Measurements from ENCODE around the gene YARS1. TPM values are rescaled to one million over a fixed set of nuclear protein-coding genes. Genes with fewer than 3 reads are reported as not detected.

Gene YARS1
- total RNA-seq, 1 experiment from 2014 or later: 115 TPM

DNA sequence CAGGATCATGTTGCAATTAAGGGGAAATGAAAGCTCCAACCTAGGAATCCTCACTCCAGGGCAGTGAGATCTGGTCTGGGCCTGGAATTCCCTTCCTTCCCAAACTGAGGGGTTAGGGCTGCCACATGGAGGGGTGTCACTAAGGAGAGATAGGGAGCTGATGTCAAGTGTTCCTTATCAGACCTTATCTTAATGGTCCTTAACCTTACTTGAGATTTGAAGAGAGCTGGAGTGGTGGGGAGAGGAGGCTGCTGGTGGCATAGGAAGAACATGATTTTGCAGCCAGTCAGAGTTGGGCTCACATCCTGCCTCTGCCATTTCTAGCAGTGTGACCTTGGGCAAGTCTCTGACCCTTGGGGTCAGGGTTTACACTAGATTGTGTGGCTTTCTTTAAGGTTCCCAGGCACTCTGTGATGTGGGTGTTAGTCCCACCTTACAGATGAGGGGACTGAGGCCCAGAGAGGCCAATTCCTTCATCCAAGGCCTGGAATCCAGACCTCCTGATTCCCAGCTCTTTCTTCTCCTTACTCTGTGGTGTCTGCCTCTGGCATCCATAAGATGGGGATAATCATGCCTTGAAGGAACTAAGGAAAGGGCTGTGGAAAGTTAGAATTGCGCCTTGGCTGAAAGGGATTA lies 58.2 kb downstream of the YARS1 start:
- peak overlapping the region; percentile 64 for H3K4me3 ChIP-seq (ENCODE audit: low read length)
- TF ChIP-seq EZH2 (IDR thresholded peaks at IDR 0.05; ENCODE audit: low read length, unreplicated experiment): no peak
- DNase-seq: no peak
- no peaks in the 10 kb centered on the region for H3K9me2 ChIP-seq (replicated peaks; ENCODE audit: low read length)
- H3K79me2 ChIP-seq (ENCODE audit: low read length): peaks cover 85% of the 10 kb centered on the region
- no peak overlapping the region for H2AFZ ChIP-seq (ENCODE audit: low read length)
- peak; percentile 0 for ATAC-seq
- no peaks in the 10 kb centered on the region for H4K20me1 ChIP-seq (ENCODE audit: low read length)
- POLR2A ChIA-PET (ENCODE audit: unreplicated experiment): interaction anchor here (0.6 to 0.7 kb wide), 3 partner anchors 13 to 55 kb away, joined by 5 to 9 read pairs (median 6); no protein-coding TSS in a partner anchor
- no peaks in the 10 kb centered on the region for H3K9me3 ChIP-seq (ENCODE audit: low read length)
- intact Hi-C loops (cut with micrococcal nuclease): no loop called here
- H3K27me3 ChIP-seq (ENCODE audit: low read length): no peaks in the 10 kb centered on the region
- BruUV-seq (replicated peaks): no TSS peak
- peak overlapping the region; percentile 95 for H3K9ac ChIP-seq (ENCODE audit: low read length)
- H3K27ac ChIP-seq (ENCODE audit: low read length): peak overlapping the region; percentile 99
- H3F3A ChIP-seq (ENCODE audit: low read length, unreplicated experiment): peaks cover 19% of the 10 kb centered on the region
- CTCF ChIA-PET: no interaction called here
- 0 out of 2 replicates have a peak, but pooled peaks cover 1% of the 10 kb centered on the region for H3K36me3 ChIP-seq (ENCODE audit: low read depth, low read length)
- peaks cover 72% of the 10 kb centered on the region for H3K4me1 ChIP-seq (ENCODE audit: insufficient read depth, low read length)
- H3K4me2 ChIP-seq (ENCODE audit: low read length): peak overlapping the region; percentile 97

DNA sequence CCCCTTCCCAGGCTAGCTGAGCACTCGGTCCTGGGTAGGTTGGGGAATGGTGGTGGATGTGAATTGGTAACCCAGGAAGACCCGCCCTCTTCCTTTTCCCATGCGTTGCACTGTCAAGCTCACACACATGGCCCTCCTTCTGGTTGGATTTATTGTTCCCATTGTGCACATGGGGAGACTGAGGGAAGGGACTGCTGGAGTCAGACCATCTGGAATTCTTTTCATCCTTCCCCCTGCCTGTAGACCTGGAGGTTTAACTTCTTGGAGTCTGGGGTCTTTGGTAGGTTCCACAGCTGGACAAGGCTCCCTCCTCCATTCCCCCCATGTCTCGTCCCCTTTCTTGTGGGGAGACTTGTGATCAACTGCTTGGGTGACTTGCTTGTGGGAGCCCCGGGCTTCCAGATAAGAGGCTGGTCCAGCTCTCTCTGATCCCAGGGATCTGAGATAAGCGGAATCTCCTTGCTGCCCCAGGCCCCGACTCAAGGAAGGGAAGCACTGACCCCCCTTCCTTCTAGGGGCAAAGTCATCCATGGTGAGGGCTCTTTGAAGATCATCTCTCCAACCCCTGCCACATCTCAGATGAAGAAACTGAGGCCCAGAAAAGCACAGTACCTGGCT lies 58.9 kb downstream of the YARS1 start:
- ATAC-seq (no peak), DNase-seq (no peak)
- ChIA-PET POLR2A (ENCODE audit: unreplicated experiment) (interaction anchor here (0.6 kb wide), 1 partner anchor 16 kb away, joined by 3 read pairs; no protein-coding TSS in a partner anchor), CTCF (no interaction called here)
- no peaks in the 10 kb centered on the region for H3K9me2 ChIP-seq (replicated peaks; ENCODE audit: low read length)
- no TSS peak for BruUV-seq (replicated peaks)
- H3K9ac ChIP-seq (ENCODE audit: low read length): peak overlapping the region; percentile 95
- no peak overlapping the region for H2AFZ ChIP-seq (ENCODE audit: low read length)
- H3K4me1 ChIP-seq (ENCODE audit: insufficient read depth, low read length): peaks cover 75% of the 10 kb centered on the region
- TF ChIP-seq, protein P1, sequence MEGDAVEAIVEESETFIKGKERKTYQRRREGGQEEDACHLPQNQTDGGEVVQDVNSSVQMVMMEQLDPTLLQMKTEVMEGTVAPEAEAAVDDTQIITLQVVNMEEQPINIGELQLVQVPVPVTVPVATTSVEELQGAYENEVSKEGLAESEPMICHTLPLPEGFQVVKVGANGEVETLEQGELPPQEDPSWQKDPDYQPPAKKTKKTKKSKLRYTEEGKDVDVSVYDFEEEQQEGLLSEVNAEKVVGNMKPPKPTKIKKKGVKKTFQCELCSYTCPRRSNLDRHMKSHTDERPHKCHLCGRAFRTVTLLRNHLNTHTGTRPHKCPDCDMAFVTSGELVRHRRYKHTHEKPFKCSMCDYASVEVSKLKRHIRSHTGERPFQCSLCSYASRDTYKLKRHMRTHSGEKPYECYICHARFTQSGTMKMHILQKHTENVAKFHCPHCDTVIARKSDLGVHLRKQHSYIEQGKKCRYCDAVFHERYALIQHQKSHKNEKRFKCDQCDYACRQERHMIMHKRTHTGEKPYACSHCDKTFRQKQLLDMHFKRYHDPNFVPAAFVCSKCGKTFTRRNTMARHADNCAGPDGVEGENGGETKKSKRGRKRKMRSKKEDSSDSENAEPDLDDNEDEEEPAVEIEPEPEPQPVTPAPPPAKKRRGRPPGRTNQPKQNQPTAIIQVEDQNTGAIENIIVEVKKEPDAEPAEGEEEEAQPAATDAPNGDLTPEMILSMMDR (conservative IDR thresholded peaks at IDR 0.05; ENCODE audit: low read depth, low read length): no peak
- TF ChIP-seq EZH2phosphoT487 (IDR thresholded peaks at IDR 0.05; ENCODE audit: borderline replicate concordance, low read length): no peak
- no peak for TF ChIP-seq EZH2 (IDR thresholded peaks at IDR 0.05; ENCODE audit: low read length, unreplicated experiment)
- intact Hi-C loops (cut with micrococcal nuclease): no loop called here
- H3F3A ChIP-seq (ENCODE audit: low read length, unreplicated experiment): peaks cover 19% of the 10 kb centered on the region
- H3K27ac ChIP-seq (ENCODE audit: low read length): peak overlapping the region; percentile 99
- peak overlapping the region; percentile 64; the same call in 1 of the 2 replicates for H3K4me3 ChIP-seq (ENCODE audit: low read length)
- no peaks in the 10 kb centered on the region for H4K20me1 ChIP-seq (ENCODE audit: low read length)
- no peaks in the 10 kb centered on the region for H3K36me3 ChIP-seq (ENCODE audit: low read depth, low read length)
- H3K4me2 ChIP-seq (ENCODE audit: low read length): peak overlapping the region; percentile 97
- H3K9me3 ChIP-seq (ENCODE audit: low read length): no peaks in the 10 kb centered on the region
- peaks cover 79% of the 10 kb centered on the region for H3K79me2 ChIP-seq (ENCODE audit: low read length)
- H3K27me3 ChIP-seq (ENCODE audit: low read length): no peaks in the 10 kb centered on the region

DNA sequence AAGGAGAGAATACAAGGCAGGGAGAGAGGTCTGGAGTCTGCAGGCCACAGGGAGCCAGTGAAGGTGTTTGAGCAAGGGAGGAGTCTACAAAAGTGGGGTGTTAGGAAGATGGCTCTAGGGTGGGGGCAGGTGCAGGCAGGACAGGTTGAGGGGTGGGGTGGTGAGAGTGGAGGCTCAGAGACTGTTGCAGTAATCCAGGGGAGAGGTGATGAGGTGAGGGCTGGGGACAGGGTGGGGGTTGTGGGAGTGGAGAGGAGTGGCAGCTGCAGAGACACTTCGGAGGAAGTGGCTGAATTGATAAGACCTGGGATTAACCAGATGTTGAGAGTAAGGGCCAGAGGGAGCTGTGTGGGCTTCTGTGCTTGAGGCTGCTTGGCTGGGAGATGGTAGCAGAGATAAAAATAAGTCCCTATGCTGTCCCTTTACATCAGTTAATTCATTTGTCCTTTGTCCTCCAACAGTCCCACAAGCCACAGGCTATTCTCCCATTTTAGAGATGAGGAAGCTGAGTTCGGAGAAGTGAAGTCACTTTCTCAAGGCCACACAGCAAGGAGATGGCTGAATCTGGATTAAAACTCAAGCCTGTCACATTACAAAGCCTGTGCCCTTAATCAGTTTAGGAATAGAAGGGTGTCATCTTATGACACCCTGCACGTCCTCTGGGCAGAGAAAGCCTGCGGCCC lies 59.8 kb downstream of the YARS1 start:
- Histone ChIP-seq H3K79me2 (ENCODE audit: low read length) (peaks cover 70% of the 10 kb centered on the region), H2AFZ (ENCODE audit: low read length) (no peak overlapping the region), H3K4me2 (ENCODE audit: low read length) (peak overlapping the region; percentile 97; the same call in 1 of the 2 replicates), H3K36me3 (ENCODE audit: low read depth, low read length) (no peaks in the 10 kb centered on the region), H4K20me1 (ENCODE audit: low read length) (no peaks in the 10 kb centered on the region), H3K9me2 (replicated peaks; ENCODE audit: low read length) (no peaks in the 10 kb centered on the region), H3K9me3 (ENCODE audit: low read length) (no peaks in the 10 kb centered on the region), H3K4me1 (ENCODE audit: insufficient read depth, low read length) (peaks cover 72% of the 10 kb centered on the region), H3K9ac (ENCODE audit: low read length) (no peak overlapping the region), H3K27me3 (ENCODE audit: low read length) (no peaks in the 10 kb centered on the region), H3K27ac (ENCODE audit: low read length) (peak overlapping the region; percentile 99; the same call in 1 of the 2 replicates), H3K4me3 (ENCODE audit: low read length) (no peak overlapping the region), H3F3A (ENCODE audit: low read length, unreplicated experiment) (peaks cover 19% of the 10 kb centered on the region)
- ATAC-seq: no peak
- no peak for DNase-seq
- TF ChIP-seq, protein P1 (conservative IDR thresholded peaks at IDR 0.05; ENCODE audit: low read depth, low read length): no peak
- TF ChIP-seq EZH2phosphoT487 (IDR thresholded peaks at IDR 0.05; ENCODE audit: borderline replicate concordance, low read length) (no peak), EZH2 (IDR thresholded peaks at IDR 0.05; ENCODE audit: low read length, unreplicated experiment) (no peak)
- ChIA-PET POLR2A (ENCODE audit: unreplicated experiment) (no interaction called here), CTCF (no interaction called here)
- BruUV-seq (replicated peaks): no TSS peak
- intact Hi-C loops (cut with micrococcal nuclease): no loop called here
